HFF-Myc (cell line): ENCODE data around the gene TMEM141.

Experiments
- DNase-seq: peaks from one replicate; pipeline ENCODE4 v3.0.0-alpha.2; 2011; ENCODE audit warnings: low read depth; ENCODE audit errors: extremely low read depth
- H3K4me3 ChIP-seq: replicated peaks from 2 replicates; pipeline ENCODE4 v1.5.1; 2011; ENCODE audit warnings: low read depth, mild to moderate bottlenecking, control low read depth, low read length
- TF ChIP-seq, protein P1 (sequence below): IDR thresholded peaks from 2 replicates; pipeline ENCODE4 v1.5.1; 2012; ENCODE audit warnings: mild to moderate bottlenecking, low read depth, low read length, control low read depth; ENCODE audit errors: missing control alignments

The TMEM141 gene

GRCh38 chr9:136756836-136757235 is 34.3 kb upstream of the TMEM141 start:
- TF ChIP-seq, protein P1, sequence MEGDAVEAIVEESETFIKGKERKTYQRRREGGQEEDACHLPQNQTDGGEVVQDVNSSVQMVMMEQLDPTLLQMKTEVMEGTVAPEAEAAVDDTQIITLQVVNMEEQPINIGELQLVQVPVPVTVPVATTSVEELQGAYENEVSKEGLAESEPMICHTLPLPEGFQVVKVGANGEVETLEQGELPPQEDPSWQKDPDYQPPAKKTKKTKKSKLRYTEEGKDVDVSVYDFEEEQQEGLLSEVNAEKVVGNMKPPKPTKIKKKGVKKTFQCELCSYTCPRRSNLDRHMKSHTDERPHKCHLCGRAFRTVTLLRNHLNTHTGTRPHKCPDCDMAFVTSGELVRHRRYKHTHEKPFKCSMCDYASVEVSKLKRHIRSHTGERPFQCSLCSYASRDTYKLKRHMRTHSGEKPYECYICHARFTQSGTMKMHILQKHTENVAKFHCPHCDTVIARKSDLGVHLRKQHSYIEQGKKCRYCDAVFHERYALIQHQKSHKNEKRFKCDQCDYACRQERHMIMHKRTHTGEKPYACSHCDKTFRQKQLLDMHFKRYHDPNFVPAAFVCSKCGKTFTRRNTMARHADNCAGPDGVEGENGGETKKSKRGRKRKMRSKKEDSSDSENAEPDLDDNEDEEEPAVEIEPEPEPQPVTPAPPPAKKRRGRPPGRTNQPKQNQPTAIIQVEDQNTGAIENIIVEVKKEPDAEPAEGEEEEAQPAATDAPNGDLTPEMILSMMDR: no peak
- DNase-seq: no peak
- H3K4me3 ChIP-seq: no peak overlapping the region

GRCh38 chr9:136757328-136757727 is 33.8 kb upstream of the TMEM141 start:
- TF ChIP-seq, protein P1: no peak
- no peak overlapping the region for H3K4me3 ChIP-seq

DNA sequence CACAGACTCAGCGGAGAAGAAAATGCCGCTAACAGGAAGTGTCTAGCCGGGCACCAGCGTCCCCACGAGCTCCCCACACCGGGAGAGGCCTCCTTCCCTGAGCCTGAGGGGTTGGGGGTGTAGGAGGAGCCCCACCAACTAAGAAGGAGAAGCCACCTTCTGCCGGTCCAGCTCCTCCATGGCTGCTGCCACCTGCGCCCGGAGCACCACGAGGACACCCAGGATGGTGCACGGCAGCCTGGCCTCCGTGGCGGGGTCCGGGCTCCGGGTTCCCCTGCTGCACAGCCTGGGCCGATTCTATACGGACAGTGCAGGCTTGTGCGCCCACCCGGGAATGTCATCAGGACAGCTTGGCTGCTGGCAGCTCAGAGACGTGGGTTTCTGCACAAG is 33.4 kb upstream of the TMEM141 start:
- TF ChIP-seq, protein P1: no peak
- DNase-seq: no peak
- no peak overlapping the region for H3K4me3 ChIP-seq

More at GRCh38 chr9:136757328-136757727, 33.8 kb upstream of the TMEM141 start:
- no peak for DNase-seq

GRCh38 chr9:136759001-136759400 is 32.1 kb upstream of the TMEM141 start:
- TF ChIP-seq, protein P1: no peak
- H3K4me3 ChIP-seq: no peak overlapping the region

DNA sequence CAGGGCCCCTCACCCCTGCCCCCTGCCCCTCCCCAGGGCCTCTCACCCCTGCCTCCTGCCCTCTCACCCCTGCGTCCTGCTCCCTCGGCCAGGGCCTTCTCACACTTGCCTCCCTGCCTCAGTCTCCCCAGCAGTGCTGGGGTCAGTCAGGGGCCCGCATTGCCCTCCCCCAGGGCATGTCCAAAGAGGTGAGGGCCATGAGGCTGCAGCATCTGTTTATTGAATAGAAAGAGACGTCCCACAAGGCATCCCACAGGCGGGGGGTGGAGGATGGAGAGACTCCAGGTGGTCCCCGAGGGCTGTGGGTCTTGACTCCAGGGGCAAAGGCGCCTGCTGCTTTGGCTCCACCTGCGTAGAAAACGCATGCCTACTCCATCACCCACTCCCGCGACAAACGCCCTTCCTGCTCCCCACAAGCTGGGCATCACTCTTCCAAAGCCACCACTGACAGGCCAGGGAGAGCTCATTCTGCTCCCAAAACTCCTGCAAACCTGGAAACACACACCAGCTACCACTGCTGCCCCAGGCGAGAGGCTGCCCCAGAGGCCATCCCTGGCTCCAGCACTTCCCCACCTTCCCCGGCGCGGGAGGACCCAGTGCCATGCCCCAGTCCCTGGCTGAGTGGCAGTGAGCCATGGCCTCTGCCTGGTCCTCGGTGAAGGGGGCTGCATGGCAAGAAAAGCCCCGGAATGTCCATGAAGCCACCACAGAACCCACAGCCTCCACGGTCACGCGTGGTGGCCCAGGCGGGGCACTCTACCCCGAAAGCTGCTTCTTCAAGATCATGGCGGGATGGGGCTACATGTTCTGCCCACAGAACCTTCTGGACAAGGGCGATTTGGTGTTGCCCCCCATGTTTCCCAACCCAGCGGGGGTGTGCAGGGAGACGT is 31.5 kb upstream of the TMEM141 start:
- DNase-seq: no peak
- TF ChIP-seq, protein P1: no peak
- no peak overlapping the region for H3K4me3 ChIP-seq

More at GRCh38 chr9:136759001-136759400, 32.1 kb upstream of the TMEM141 start:
- no peak for DNase-seq

DNA sequence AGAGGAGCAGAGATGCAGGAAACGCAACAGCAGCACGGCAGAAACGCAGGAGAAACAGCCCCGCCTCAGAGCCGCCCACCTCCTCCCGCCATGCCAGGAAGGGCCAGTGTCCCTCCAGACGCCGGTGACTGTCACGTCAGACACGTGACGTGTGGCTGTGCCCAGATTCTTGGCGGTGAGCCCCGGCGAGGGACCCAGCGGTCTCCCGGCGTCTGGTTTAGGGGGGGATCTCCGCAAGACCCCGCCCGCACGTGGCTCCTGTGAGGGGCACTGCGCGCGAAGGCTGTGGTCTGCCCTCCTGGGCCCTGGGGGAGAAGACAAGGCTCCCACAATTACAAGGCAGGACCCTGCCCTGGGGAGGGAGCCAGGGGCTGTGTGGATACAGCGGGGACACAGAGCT is 30.7 kb upstream of the TMEM141 start:
- no peak for DNase-seq
- TF ChIP-seq, protein P1: no peak
- no peak overlapping the region for H3K4me3 ChIP-seq
